GOT3 (cell line): ENCODE results near the gene SMARCE1.

Experiments
- DNase-seq: peaks from one replicate; lab custom pipeline; 2025; ENCODE audit warnings: mixed read lengths; lab: John Stamatoyannopoulos, UW

Gene SMARCE1

GRCh38 chr17:40645943-40646342 lies 1.7 kb downstream of the SMARCE1 start:
- no peak for DNase-seq

GRCh38 chr17:40645291-40645690 lies 2.3 kb downstream of the SMARCE1 start:
- no peak for DNase-seq

- no peak for DNase-seq
Measured at GRCh38 chr17:40637931-40638330, 9.7 kb downstream of the SMARCE1 start.

GRCh38 chr17:40633871-40634270 lies 13.7 kb downstream of the SMARCE1 start:
- no peak for DNase-seq

GRCh38 chr17:40632216-40632615 lies 15.4 kb downstream of the SMARCE1 start:
- DNase-seq, result no peak

- no peak for DNase-seq
Measured at GRCh38 chr17:40629842-40630241, 17.8 kb downstream of the SMARCE1 start.

- no peak for DNase-seq
Measured at GRCh38 chr17:40625311-40625710, 22.3 kb downstream of the SMARCE1 start.

- DNase-seq, result no peak
Measured at GRCh38 chr17:40623419-40624210, 24.0 kb downstream of the SMARCE1 start.

GRCh38 chr17:40622509-40622928 lies 25.1 kb downstream of the SMARCE1 start:
- no peak for DNase-seq

- no peak for DNase-seq
Measured at GRCh38 chr17:40621578-40621977, 26.0 kb downstream of the SMARCE1 start.

GRCh38 chr17:40621019-40621418 lies 26.6 kb downstream of the SMARCE1 start:
- DNase-seq, result no peak

GRCh38 chr17:40618754-40619625 lies 28.6 kb downstream of the SMARCE1 start:
- no peak for DNase-seq

- no peak for DNase-seq
Measured at GRCh38 chr17:40617678-40618240, 29.9 kb downstream of the SMARCE1 start.

GRCh38 chr17:40616592-40616991 lies 31.0 kb downstream of the SMARCE1 start:
- DNase-seq, result no peak

- DNase-seq, result no peak
Measured at GRCh38 chr17:40615841-40616476, 31.7 kb downstream of the SMARCE1 start.

- peak; percentile 9 for DNase-seq
Measured at GRCh38 chr17:40615068-40615840, 32.4 kb downstream of the SMARCE1 start.

- DNase-seq, result no peak
Measured at GRCh38 chr17:40614431-40615067, 33.1 kb downstream of the SMARCE1 start.

GRCh38 chr17:40613467-40614154 lies 34.0 kb downstream of the SMARCE1 start:
- DNase-seq, result no peak

- DNase-seq, result no peak
Measured at GRCh38 chr17:40612599-40613244, 34.9 kb downstream of the SMARCE1 start.
